HFFc6 (cell line): ENCODE results near the gene RHBDD1. TPM values are rescaled to one million over a fixed set of nuclear protein-coding genes. Genes with fewer than 3 reads are reported as not detected.

ENCODE experiments used
- DNase-seq: peaks from one replicate; pipeline ENCODE4 v3.0.0-alpha.2; 2018
- H3K27ac Mint-ChIP-seq: 2 replicates; pipeline ENCODE4 v1.8.0; 2020; ENCODE audit warnings: mild to moderate bottlenecking, mixed read lengths
- H3K27me3 Mint-ChIP-seq: 2 replicates; pipeline ENCODE4 v1.8.0; 2021; ENCODE audit warnings: mild to moderate bottlenecking, moderate library complexity, mixed read lengths; ENCODE audit not compliant: insufficient read depth
- H3K36me3 Mint-ChIP-seq: 2 replicates; pipeline ENCODE4 v1.8.0; 2021; ENCODE audit warnings: low read depth, mixed read lengths
- H3K4me1 Mint-ChIP-seq: 2 replicates; pipeline ENCODE4 v1.8.0; 2020; ENCODE audit warnings: low read depth, mixed read lengths
- H3K4me3 Mint-ChIP-seq: 2 replicates; pipeline ENCODE4 v1.8.0; 2020; ENCODE audit warnings: mild to moderate bottlenecking, moderate library complexity, mixed read lengths
- H3K9me3 Mint-ChIP-seq: 2 replicates; pipeline ENCODE4 v1.8.0; 2020; ENCODE audit warnings: mild to moderate bottlenecking, mixed read lengths
- total RNA-seq, 6 experiments: library from RNA; stranded (reverse); fragmentation: NEBNext Ultra II Directional; extraction: Animal tissue kit (Norgen Biotek cat#: 25700); gene quantifications; 2 replicates in 1 of 6; 3 replicates in 5 of 6; pipeline ENCODE4 v1.2.3, GENCODE V29; 2021
- TF ChIP-seq, protein P1 (sequence below): fragments of 200-600 bp; sonication (generic); IDR thresholded peaks from 2 replicates; pipeline ENCODE4 v1.5.0; 2021; ENCODE audit warnings: antibody characterized with exemption, mild to moderate bottlenecking

The RHBDD1 gene
- total RNA-seq, 6 experiments from 2014 or later: 34.3 to 50.7 (median 42.3) TPM

DNA sequence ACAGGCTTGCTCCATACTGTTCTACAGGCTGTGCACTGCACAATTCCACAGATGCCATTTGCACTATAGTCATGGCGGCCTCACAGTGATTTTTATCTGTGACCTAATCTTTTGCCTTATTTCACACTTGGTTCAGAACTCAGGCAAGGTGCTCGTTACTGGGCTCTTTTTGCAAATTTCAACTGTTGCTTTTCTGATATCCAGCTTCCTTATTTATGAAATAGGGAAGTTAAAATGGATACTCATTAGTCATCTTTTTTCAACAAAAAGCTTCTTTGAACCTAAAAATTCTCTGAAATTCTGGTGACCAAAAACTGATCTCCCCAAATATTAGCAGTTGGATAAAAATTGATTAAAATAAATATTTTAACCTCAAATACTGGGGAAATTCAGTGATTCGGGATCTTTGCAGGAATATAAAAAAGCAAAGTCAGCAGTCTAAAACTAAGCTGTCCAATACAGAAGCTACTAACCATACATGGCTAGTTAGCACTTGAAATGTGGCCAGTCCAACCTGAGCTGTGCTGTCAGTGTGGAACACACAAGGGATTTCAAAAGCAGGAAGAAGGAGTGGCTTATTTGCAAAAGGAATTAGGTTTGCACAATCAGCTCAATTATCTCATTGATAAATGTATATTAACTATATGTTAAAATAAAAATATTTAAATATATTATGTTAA, 193.7 kb downstream of the RHBDD1 start:
- Mint-ChIP-seq H3K4me1 (peaks cover 10% of the 10 kb centered on the region), H3K4me3 (no peak overlapping the region), H3K36me3 (no peaks in the 10 kb centered on the region), H3K9me3 (no peaks in the 10 kb centered on the region), H3K27me3 (no peaks in the 10 kb centered on the region; the same call in 1 of the 2 replicates), H3K27ac (no peak overlapping the region)
- DNase-seq: no peak
- TF ChIP-seq, protein P1, sequence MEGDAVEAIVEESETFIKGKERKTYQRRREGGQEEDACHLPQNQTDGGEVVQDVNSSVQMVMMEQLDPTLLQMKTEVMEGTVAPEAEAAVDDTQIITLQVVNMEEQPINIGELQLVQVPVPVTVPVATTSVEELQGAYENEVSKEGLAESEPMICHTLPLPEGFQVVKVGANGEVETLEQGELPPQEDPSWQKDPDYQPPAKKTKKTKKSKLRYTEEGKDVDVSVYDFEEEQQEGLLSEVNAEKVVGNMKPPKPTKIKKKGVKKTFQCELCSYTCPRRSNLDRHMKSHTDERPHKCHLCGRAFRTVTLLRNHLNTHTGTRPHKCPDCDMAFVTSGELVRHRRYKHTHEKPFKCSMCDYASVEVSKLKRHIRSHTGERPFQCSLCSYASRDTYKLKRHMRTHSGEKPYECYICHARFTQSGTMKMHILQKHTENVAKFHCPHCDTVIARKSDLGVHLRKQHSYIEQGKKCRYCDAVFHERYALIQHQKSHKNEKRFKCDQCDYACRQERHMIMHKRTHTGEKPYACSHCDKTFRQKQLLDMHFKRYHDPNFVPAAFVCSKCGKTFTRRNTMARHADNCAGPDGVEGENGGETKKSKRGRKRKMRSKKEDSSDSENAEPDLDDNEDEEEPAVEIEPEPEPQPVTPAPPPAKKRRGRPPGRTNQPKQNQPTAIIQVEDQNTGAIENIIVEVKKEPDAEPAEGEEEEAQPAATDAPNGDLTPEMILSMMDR: no peak

DNA sequence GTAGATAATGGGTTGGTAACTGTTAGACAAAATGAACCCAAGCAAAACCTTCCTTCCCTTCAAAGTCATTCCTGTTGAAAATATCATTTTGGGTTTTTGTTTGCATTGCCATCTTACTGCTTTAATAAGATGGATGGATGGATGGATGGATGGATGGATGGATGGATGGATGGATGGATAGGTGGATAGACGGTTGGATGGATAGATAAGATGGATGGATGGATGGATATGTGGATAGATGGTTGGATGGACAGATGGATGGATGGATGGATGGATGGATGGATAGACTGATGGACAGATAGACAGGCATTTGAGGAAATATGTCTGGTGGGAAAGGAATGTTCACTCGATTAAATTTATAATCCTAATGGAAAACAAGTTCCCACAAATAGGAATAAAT, 194.9 kb downstream of the RHBDD1 start:
- H3K27ac Mint-ChIP-seq: no peak overlapping the region
- H3K4me3 Mint-ChIP-seq: no peak overlapping the region
- H3K36me3 Mint-ChIP-seq: no peaks in the 10 kb centered on the region
- no peak for DNase-seq
- no peaks in the 10 kb centered on the region; the same call in 1 of the 2 replicates for H3K27me3 Mint-ChIP-seq
- H3K9me3 Mint-ChIP-seq: no peaks in the 10 kb centered on the region
- TF ChIP-seq, protein P1: no peak
- H3K4me1 Mint-ChIP-seq: peaks cover 14% of the 10 kb centered on the region

DNA sequence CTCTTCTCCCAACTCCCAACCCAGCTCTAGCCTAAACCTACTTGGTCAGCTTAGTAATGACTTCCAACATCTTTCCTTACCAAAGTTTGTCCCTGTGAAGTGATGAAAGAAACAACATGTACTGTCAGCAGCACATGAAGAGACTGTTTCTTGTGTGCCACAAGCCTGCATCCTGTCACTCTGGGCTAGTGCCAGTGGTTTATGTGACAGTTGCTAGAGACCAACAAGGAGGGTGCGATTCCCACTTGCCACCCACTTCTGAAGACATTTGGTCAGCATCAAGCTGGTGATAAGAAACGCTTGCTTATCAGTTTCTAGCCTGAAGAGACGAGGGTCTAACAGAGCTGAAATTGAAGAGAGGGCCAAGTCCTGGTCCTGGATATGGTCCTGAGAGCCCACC, 195.5 kb downstream of the RHBDD1 start:
- H3K4me1 Mint-ChIP-seq: peaks cover 16% of the 10 kb centered on the region

DNA sequence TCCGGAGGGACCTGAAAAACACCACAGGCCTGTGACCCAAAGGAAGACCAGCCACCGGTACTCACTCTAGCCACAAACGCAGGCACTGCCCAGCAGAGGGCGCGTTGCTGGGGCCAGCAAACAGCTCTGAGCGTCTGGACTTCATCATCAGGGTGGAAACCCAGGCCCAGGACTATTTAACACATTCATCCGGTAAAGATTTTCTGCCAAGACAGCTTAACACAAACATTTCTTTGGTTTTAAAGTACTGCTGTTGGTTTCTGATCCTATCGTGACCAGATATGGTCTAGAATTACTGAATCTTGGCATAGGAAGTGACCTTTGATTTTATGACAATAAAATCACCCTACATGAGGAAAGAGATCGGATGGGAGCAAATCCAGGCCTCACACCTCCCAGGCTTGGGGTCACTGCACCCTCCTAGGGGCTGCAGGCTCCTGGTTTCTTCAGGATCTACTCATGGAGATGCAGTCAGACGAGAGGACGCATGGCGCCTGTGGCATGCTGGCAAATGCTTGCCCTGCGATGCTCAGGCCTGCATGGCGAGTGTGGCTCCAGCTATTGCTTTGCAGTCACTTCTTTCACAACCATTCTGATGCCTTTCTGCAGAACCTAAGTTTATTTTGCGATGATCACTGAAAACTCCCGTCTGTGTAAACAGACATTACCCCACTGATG, 197.8 kb downstream of the RHBDD1 start:
- peak; percentile 56 for DNase-seq
- Mint-ChIP-seq H3K27ac (0 out of 2 replicates have a peak overlapping the region, but pooled peaks have one; percentile 16), H3K27me3 (no peaks in the 10 kb centered on the region; the same call in 1 of the 2 replicates), H3K36me3 (no peaks in the 10 kb centered on the region), H3K4me3 (no peak overlapping the region), H3K4me1 (peaks cover 16% of the 10 kb centered on the region), H3K9me3 (no peaks in the 10 kb centered on the region)
- TF ChIP-seq, protein P1: peak; percentile 91

More for the DNA sequence above, 195.5 kb downstream of the RHBDD1 start:
- Mint-ChIP-seq H3K27me3 (no peaks in the 10 kb centered on the region; the same call in 1 of the 2 replicates), H3K4me3 (no peak overlapping the region), H3K36me3 (no peaks in the 10 kb centered on the region), H3K9me3 (no peaks in the 10 kb centered on the region), H3K27ac (no peak overlapping the region)
- TF ChIP-seq, protein P1: no peak
- no peak for DNase-seq

DNA sequence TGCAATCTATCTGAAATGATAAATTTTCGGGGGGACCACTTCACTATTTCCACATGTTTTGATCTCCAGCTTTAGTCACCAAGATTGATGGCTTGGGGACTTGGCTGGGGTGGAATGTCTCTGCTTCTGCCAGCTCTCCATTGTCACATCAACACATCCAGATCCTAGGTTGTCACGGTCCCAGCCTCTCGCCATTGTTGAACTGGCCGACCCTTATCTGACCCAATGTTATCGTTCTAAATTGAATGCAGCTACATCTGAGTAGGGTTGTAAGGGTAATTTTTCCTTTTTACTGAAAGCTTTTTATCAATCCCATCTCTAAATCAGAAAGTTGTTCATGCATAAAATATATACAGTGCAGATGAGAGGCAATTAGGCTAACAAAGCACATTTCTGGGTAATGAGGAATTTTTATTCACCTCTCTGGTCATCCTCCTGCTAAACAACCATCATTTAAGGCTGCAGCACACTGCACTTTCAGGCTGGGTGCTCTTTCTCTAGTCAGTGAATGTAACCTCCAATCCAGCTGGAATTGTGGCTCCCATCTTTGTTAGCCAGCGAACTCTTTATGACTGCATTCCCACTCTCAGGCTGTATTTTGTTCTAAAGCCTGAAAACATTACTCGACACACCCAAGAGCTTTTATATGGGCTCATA, 200.0 kb downstream of the RHBDD1 start:
- H3K4me1 Mint-ChIP-seq: peaks cover 16% of the 10 kb centered on the region
- DNase-seq: no peak
- no peak overlapping the region for H3K4me3 Mint-ChIP-seq
- no peaks in the 10 kb centered on the region for H3K9me3 Mint-ChIP-seq
- TF ChIP-seq, protein P1: no peak
- H3K27ac Mint-ChIP-seq: no peak overlapping the region
- no peaks in the 10 kb centered on the region; the same call in 1 of the 2 replicates for H3K27me3 Mint-ChIP-seq
- H3K36me3 Mint-ChIP-seq: no peaks in the 10 kb centered on the region
